KMS-11 (cell line): ENCODE data around the gene PHF23.

Experiments used
- H2AFZ ChIP-seq: fragments of 200-600 bp; sonication (generic); 2 replicates; pipeline ENCODE4 v1.6.1; 2016; ENCODE audit warnings: antibody characterized with exemption, mixed run types, low read depth
- H3K27ac ChIP-seq: fragments of 200-600 bp; sonication (generic); 2 replicates; pipeline ENCODE4 v1.6.1; 2016; ENCODE audit warnings: mild to moderate bottlenecking, mixed run types
- H3K27me3 ChIP-seq: fragments of 200-600 bp; sonication (generic); 2 replicates; pipeline ENCODE4 v1.6.1; 2017; ENCODE audit warnings: mild to moderate bottlenecking, low read depth, mixed run types, moderate library complexity; ENCODE audit not compliant: insufficient read depth
- H3K36me3 ChIP-seq: fragments of 200-600 bp; sonication (generic); 2 replicates; pipeline ENCODE4 v1.6.1; 2017; ENCODE audit warnings: mild to moderate bottlenecking, mixed run types; ENCODE audit not compliant: insufficient read depth
- H3K4me1 ChIP-seq: fragments of 200-600 bp; sonication (generic); 2 replicates; pipeline ENCODE4 v1.6.1; 2016; ENCODE audit warnings: mild to moderate bottlenecking, low read depth, mixed run types; ENCODE audit not compliant: poor library complexity, severe bottlenecking
- H3K4me2 ChIP-seq: fragments of 200-600 bp; sonication (generic); 2 replicates; pipeline ENCODE4 v1.7.0; 2016; ENCODE audit warnings: mild to moderate bottlenecking, mixed run types
- H3K4me3 ChIP-seq: fragments of 200-600 bp; sonication (generic); IDR thresholded peaks from 2 replicates; pipeline ENCODE4 v1.6.1; 2017; ENCODE audit warnings: low read depth, low read length, mixed read lengths; ENCODE audit not compliant: insufficient read depth
- H3K79me2 ChIP-seq: fragments of 200-600 bp; sonication (generic); 2 replicates; pipeline ENCODE4 v1.6.1; 2016; ENCODE audit warnings: low read depth, mixed run types; ENCODE audit not compliant: insufficient read depth
- H3K9ac ChIP-seq: fragments of 200-600 bp; sonication (generic); 2 replicates; pipeline ENCODE4 v1.6.1; 2016; ENCODE audit warnings: mild to moderate bottlenecking, mixed run types
- H4K20me1 ChIP-seq: fragments of 200-600 bp; sonication (generic); 2 replicates; pipeline ENCODE4 v1.6.1; 2016; ENCODE audit warnings: mild to moderate bottlenecking, mixed run types; ENCODE audit not compliant: insufficient read depth
- CTCF ChIP-seq: fragments of 200-600 bp; sonication (generic); conservative IDR thresholded peaks from 2 replicates; pipeline ENCODE4 v1.6.1; 2017; ENCODE audit warnings: low read depth, mild to moderate bottlenecking, antibody characterized with exemption, low read length, moderate library complexity, mixed read lengths

Gene PHF23

DNA sequence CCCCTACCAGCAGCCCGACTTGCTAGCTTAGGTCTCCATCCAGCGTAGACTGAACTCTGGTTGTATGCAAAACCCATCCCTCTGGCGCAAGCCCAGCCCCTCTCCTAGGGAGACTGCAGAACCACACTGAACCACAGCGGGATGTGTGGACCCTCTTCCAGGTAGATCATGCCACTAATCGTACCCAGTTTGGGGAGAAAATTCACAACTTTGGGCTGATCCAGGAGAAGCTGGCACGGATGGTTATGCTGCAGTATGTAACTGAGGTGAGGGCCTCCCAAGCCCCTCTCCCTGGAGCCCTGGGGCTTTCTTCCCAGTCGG lies 16.3 kb downstream of the PHF23 start:
- Histone ChIP-seq H3K27me3 (no peaks in the 10 kb centered on the region), H4K20me1 (no peaks in the 10 kb centered on the region), H3K27ac (no peak overlapping the region), H3K36me3 (no peaks in the 10 kb centered on the region), H3K9ac (no peak overlapping the region), H3K4me3 (no peak overlapping the region), H2AFZ (no peak overlapping the region), H3K4me1 (no peaks in the 10 kb centered on the region), H3K79me2 (no peaks in the 10 kb centered on the region), H3K4me2 (no peak overlapping the region)
- no peak for TF ChIP-seq CTCF

DNA sequence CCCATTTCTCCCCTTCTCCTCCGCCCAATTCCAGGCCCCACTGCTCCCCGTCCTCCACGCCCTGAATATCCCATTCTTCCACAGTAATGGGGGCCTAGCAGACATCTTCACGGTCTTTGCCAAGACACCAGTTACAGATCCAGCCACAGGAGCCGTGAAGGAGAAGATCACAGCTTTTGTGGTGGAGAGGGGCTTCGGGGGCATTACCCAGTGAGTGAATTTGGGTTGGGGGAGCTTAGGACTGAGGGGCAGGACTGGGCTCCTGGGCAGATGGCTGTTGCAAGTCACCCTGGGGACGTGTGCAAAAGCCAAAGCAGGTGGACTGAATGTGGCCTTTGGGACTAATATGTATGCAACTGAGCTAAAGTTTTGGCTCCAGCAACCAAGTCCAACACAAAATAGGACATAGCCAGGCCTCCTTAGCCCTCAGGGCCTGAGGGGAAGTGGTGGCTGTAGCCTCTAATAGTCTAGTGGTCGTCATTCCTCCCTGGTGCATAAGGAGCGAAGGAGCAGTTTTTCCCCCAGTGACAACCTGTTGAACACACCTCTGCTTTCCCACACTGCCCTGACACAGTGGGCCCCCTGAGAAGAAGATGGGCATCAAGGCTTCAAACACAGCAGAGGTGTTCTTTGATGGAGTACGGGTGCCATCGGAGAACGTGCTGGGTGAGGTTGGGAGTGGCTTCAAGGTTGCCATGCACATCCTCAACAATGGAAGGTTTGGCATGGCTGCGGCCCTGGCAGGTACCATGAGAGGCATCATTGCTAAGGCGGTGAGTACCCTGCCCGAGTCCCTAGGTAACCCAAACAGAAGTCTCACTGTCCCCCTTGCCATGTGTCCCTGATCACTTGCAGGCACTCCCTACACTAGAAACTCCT lies 16.9 kb downstream of the PHF23 start:
- Histone ChIP-seq H3K27ac (no peak overlapping the region), H3K4me1 (no peaks in the 10 kb centered on the region), H3K4me3 (no peak overlapping the region), H3K9ac (no peak overlapping the region), H3K4me2 (no peak overlapping the region), H2AFZ (no peak overlapping the region), H3K36me3 (no peaks in the 10 kb centered on the region), H4K20me1 (no peaks in the 10 kb centered on the region), H3K27me3 (no peaks in the 10 kb centered on the region), H3K79me2 (no peaks in the 10 kb centered on the region)
- TF ChIP-seq CTCF, result no peak

DNA sequence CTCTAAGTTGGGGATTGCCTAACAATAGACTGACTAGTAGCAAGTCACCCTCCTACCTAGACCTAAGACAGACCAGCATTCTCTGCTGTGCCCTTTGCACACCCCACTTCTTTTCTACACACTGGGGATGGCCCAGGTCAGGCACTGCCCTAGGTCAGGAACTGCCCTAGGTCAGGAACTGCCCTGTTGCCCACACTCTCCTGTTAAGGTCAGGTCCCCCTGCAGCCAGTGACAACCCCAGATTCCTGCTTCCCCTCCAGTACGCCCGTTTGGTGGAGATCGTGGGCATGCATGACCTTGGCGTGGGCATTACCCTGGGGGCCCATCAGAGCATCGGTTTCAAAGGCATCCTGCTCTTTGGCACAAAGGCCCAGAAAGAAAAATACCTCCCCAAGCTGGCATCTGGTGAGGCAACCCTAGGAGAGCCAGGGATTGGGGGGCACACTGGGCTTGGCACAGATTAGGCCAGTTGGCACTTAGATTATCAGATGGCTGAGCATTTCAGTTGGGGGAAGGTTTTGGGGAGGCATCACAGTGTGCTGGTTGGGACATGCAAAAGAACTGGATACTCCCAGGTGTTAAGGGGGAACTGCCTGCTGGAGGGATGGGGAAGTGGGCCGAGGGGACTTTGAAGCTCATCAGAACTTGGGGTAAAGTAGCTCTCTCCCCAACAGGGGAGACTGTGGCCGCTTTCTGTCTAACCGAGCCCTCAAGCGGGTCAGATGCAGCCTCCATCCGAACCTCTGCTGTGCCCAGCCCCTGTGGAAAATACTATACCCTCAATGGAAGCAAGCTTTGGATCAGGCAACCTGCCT lies 17.8 kb downstream of the PHF23 start:
- Histone ChIP-seq H4K20me1 (no peaks in the 10 kb centered on the region), H3K27ac (no peak overlapping the region), H3K4me1 (no peaks in the 10 kb centered on the region), H3K4me3 (no peak overlapping the region), H3K36me3 (no peaks in the 10 kb centered on the region), H2AFZ (no peak overlapping the region), H3K79me2 (no peaks in the 10 kb centered on the region), H3K4me2 (no peak overlapping the region), H3K27me3 (no peaks in the 10 kb centered on the region), H3K9ac (no peak overlapping the region)
- TF ChIP-seq CTCF, result no peak

DNA sequence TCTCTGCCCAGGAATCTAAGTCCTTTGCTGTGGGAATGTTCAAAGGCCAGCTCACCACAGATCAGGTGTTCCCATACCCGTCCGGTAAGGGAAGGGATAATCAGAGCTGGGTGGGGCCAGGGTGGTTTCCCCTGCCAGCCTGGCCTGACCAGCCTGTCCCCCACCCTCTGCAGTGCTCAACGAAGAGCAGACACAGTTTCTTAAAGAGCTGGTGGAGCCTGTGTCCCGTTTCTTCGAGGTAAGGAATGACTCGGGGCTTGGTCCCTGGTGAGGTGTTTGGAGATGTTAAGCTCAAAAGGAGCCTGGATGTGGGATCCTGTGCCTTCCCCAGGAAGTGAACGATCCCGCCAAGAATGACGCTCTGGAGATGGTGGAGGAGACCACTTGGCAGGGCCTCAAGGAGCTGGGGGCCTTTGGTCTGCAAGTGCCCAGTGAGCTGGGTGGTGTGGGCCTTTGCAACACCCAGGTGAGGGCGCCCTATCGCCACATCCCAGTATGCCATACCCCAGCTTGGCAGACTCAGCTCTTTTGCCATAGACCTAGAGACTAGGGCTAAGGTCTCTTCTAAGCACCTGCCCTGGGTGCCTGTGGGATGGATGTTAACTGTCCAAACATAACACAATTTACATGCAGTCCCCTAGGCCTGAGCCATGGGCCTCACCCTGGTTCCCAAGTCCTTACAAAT lies 18.5 kb downstream of the PHF23 start:
- no peaks in the 10 kb centered on the region for H3K79me2 ChIP-seq
- H2AFZ ChIP-seq, result no peak overlapping the region
- H4K20me1 ChIP-seq, result no peaks in the 10 kb centered on the region
- H3K27me3 ChIP-seq, result no peaks in the 10 kb centered on the region
- no peaks in the 10 kb centered on the region for H3K4me1 ChIP-seq
- H3K36me3 ChIP-seq, result no peaks in the 10 kb centered on the region
- peak overlapping the region; percentile 20; the same call in 1 of the 2 replicates for H3K27ac ChIP-seq
- peak overlapping the region; percentile 49; the same call in 1 of the 2 replicates for H3K9ac ChIP-seq
- H3K4me3 ChIP-seq, result no peak overlapping the region
- H3K4me2 ChIP-seq, result peak overlapping the region; percentile 33
- peak; percentile 34; the same call in 1 of the 2 replicates for TF ChIP-seq CTCF
